K562 (cell line): ENCODE measurements around the gene NR2F2. TPM values are rescaled to one million over a fixed set of nuclear protein-coding genes. Genes with fewer than 3 reads are reported as not detected.

Source experiments
- E2F3 ChIP-seq: fragments of 250-450 bp; sonication (Bioruptor Pico); IDR thresholded peaks from 2 replicates; pipeline ENCODE4 v1.4.0; 2020; ENCODE audit warnings: mild to moderate bottlenecking
- GTF2E2 ChIP-seq: fragments of 200-800 bp; sonication (Bioruptor generic); IDR thresholded peaks from 2 replicates; pipeline ENCODE4 v1.6.1; 2016; ENCODE audit warnings: missing genetic modification characterization, missing compliant biosample characterization
- HEY1 ChIP-seq: fragments of 250-450 bp; sonication (Bioruptor Pico); IDR thresholded peaks from 2 replicates; pipeline ENCODE4 v1.5.0; 2020; ENCODE audit warnings: mild to moderate bottlenecking, moderate library complexity, borderline replicate concordance
- KDM1A ChIP-seq, 2 experiments: fragments of 450-650 bp; IDR thresholded peaks; 2 replicates each; pipeline ENCODE4 v1.6.1; 2016; ENCODE audit warnings: mild to moderate bottlenecking in 2 of 2
- MBD2 ChIP-seq: sonication (generic); IDR thresholded peaks from 2 replicates; pipeline ENCODE4 v1.6.1; 2016; ENCODE audit warnings: low read depth, borderline replicate concordance
- NCOA4 ChIP-seq: fragments of 450-650 bp; IDR thresholded peaks from 2 replicates; pipeline ENCODE4 v1.6.1; 2018; ENCODE audit warnings: mild to moderate bottlenecking; ENCODE audit not compliant: partially characterized antibody
- SAFB ChIP-seq: fragments of 200-400 bp; formaldehyde crosslinking; IDR thresholded peaks from 2 replicates; pipeline ENCODE4 v1.6.1; 2017; ENCODE audit warnings: low read depth, low read length, borderline replicate concordance
- TAF15 ChIP-seq: fragments of 200-400 bp; formaldehyde crosslinking; IDR thresholded peaks from 2 replicates; pipeline ENCODE4 v1.6.1; 2017; ENCODE audit warnings: mild to moderate bottlenecking, low read depth, low read length, moderate library complexity
- TCF7 ChIP-seq: sonication (generic); IDR thresholded peaks from 2 replicates; pipeline ENCODE4 v1.6.1; 2016; ENCODE audit warnings: antibody characterized with exemption, borderline replicate concordance
- U2AF2 ChIP-seq: fragments of 200-400 bp; formaldehyde crosslinking; optimal IDR thresholded peaks from 2 replicates; pipeline ENCODE3; 2017; ENCODE audit warnings: low read depth, mild to moderate bottlenecking, low read length
- ZBTB40 ChIP-seq, 2 experiments: fragments of 450-650 bp in 1 of 2; sonication (generic) in 1 of 2; formaldehyde crosslinking in 1 of 2; IDR thresholded peaks; 2 replicates each; pipeline versions ENCODE4 v1.7.1 to v1.9.0; 2016 to 2022; ENCODE audit warnings: inconsistent platforms in 1 of 2, mild to moderate bottlenecking in 1 of 2, missing genetic modification reagents in 1 of 2
- ZNF133 ChIP-seq: fragments of 250-450 bp; sonication (Bioruptor Pico); IDR thresholded peaks from 2 replicates; pipeline ENCODE4 v1.4.0; 2020; ENCODE audit warnings: mild to moderate bottlenecking
- ZNF324 ChIP-seq: fragments of 250-450 bp; sonication (Bioruptor Pico); IDR thresholded peaks from 2 replicates; pipeline ENCODE4 v1.4.0; 2020; ENCODE audit warnings: mild to moderate bottlenecking
- ZNF639 ChIP-seq, 2 experiments: fragments of 200-800 bp in 1 of 2; sonication (Bioruptor generic) in 1 of 2; sonication (generic) in 1 of 2; formaldehyde crosslinking in 1 of 2; IDR thresholded peaks in 1 of 2; conservative IDR thresholded peaks in 1 of 2; 2 replicates each; pipeline versions ENCODE4 v1.5.0 to v1.6.1; 2016 to 2020; ENCODE audit warnings: missing compliant biosample characterization in 1 of 2, missing genetic modification characterization in 1 of 2, missing genetic modification reagents in 1 of 2
- ZNF778 ChIP-seq: fragments of 450-650 bp; formaldehyde crosslinking; IDR thresholded peaks from 2 replicates; pipeline ENCODE4 v1.4.0; 2020; ENCODE audit warnings: mild to moderate bottlenecking, moderate library complexity
- polyA plus RNA-seq, 8 experiments: library from polyadenylated mRNA; depleted of rRNA in 4 of 8; stranded (reverse) in 5 of 8; unstranded in 3 of 8; fragments of >200 nt; fragmentation: Nextera tagmentation in 2 of 8; fragmentation: Illumina TruSeq in 1 of 8; extraction: Ambion mirVana in 2 of 8; extraction: Trizol in 1 of 8; gene quantifications; 2 replicates each; pipeline versions ENCODE4 v1.2.1 to v1.2.3, GENCODE V29; 2011 to 2014; ENCODE audit warnings: inconsistent platforms in 1 of 8, missing spikeins in 1 of 8
- total RNA-seq, 7 experiments: library from RNA; depleted of rRNA in 6 of 7; stranded (reverse); fragments of >200 nt in 6 of 7; fragmentation: Illumina TruSeq in 2 of 7; extraction: Trizol in 2 of 7; gene quantifications; 2 replicates each; pipeline versions ENCODE4 v1.2.1 to v1.2.3, GENCODE V29; 2011 to 2021; ENCODE audit warnings: low replicate concordance in 1 of 7
- TF ChIP-seq, protein P1 (sequence below): fragments of 450-650 bp; IDR thresholded peaks from 2 replicates; pipeline ENCODE4 v1.6.1; 2016; ENCODE audit warnings: missing biosample characterization, missing genetic modification characterization

NR2F2 gene
- total and polyA plus RNA-seq, 9 of the 15 experiments (the other 6 are each of a cell fraction or from before 2014, with no cell fraction given) = 6.0 to 51.8 (median 11.1) TPM

DNA sequence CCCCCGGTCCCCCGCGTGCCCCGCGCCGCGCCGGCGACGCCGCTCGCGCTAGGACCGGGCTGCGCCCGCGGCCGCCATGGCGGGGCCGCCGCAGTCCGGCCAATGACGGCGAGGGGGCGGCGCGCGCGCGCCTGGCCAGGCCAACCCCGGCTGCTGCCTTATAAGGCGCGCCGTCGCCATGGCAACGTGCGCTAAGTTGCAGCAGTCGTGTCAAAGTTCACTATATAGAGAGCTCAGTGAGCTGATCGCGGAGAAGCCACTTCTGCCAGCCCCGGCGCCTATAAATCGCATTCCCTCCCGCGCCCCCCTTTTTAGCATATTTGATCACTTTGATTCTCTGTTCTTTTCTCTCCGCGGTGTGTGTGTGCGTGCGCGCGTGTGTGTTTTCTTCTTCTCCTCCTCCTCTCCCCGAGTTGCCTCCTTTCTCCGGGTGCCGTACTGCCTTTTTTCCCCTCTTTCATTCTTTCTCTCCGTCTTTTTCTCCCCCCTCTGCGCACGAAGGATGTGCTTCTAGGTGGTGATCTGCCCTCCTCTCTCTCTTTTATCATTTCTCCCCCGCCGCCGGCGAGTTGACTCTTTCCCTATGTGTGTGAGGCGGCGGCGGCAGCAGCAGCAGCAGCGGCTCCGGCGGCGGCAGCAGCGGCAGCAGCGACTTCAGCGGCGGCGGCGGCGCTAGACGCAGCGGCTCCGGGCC lies at the start of gene NR2F2 (continued):
- TF ChIP-seq ZNF639 (CRISPR knock-in tag; conservative IDR thresholded peaks at IDR 0.05 in 1 of 2, IDR thresholded peaks at IDR 0.05 in 1 of 2) = no peak; a peak in 1 of 4 replicates
- TF ChIP-seq GTF2E2 (tag) = no peak
- TF ChIP-seq HEY1 (CRISPR knock-in tag) = no peak
- peak in 1 of 2 experiments; percentile 39; a peak in 2 of 4 replicates for TF ChIP-seq KDM1A (IDR thresholded peaks at IDR 0.05)
- no peak for TF ChIP-seq E2F3 (CRISPR knock-in tag)
- TF ChIP-seq, protein P1, sequence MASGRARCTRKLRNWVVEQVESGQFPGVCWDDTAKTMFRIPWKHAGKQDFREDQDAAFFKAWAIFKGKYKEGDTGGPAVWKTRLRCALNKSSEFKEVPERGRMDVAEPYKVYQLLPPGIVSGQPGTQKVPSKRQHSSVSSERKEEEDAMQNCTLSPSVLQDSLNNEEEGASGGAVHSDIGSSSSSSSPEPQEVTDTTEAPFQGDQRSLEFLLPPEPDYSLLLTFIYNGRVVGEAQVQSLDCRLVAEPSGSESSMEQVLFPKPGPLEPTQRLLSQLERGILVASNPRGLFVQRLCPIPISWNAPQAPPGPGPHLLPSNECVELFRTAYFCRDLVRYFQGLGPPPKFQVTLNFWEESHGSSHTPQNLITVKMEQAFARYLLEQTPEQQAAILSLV (tag) = no peak
- TF ChIP-seq NCOA4 = peak; percentile 44
- TF ChIP-seq ZBTB40 (IDR thresholded peaks at IDR 0.05) = peak; percentile 50; the same call in 1 of the 2 replicates
- no peak for TF ChIP-seq ZBTB40 (CRISPR knock-in tag; IDR thresholded peaks at IDR 0.05)
- no peak for TF ChIP-seq TCF7
- TF ChIP-seq SAFB = no peak
- TF ChIP-seq U2AF2 = no peak
- TF ChIP-seq MBD2 = peak; percentile 54
- no peak for TF ChIP-seq TAF15
- TF ChIP-seq ZNF133 (CRISPR knock-in tag) = no peak
- TF ChIP-seq ZNF778 (CRISPR knock-in tag) = no peak
- TF ChIP-seq ZNF324 = no peak
